ENCODE measurements around the gene ZMYM2.

GRCh38 chr13:19991531-19991930, 33.0 kb downstream of the ZMYM2 start:
- TF ChIP-seq CTCF (IDR thresholded peaks at IDR 0.05; ENCODE audit: low read length), result no peak
- TF ChIP-seq EZH2 (IDR thresholded peaks at IDR 0.05; ENCODE audit: borderline replicate concordance, low read length), result no peak

Measured in OCI-LY1 (cell line).